ENCODE results near the gene AOPEP. TPM values are rescaled to one million over a fixed set of nuclear protein-coding genes. Genes with fewer than 3 reads are reported as not detected.
A peak's percentile ranks its signal among the peaks of the same experiment; 100 is the strongest.

Gene AOPEP
- total RNA-seq, 1 experiment from 2014 or later = 15.0 TPM

GRCh38 chr9:95047452-95048224 lies 321.1 kb downstream of the AOPEP start:
- no peak overlapping the region for H3K23ac ChIP-seq (ENCODE audit: insufficient read length, low read depth, low read length)
- no peak overlapping the region for H2BK5ac ChIP-seq (ENCODE audit: insufficient read length, low read length)
- H3K56ac ChIP-seq (ENCODE audit: insufficient read length, low read depth, low read length) = no peak overlapping the region
- H3K27me3 Mint-ChIP-seq (ENCODE audit: low read depth) = peaks cover 40% of the 10 kb centered on the region
- no peak overlapping the region for H3K4ac ChIP-seq (ENCODE audit: low read depth, low read length)
- no CpG with 5 or more reads among the region's 3 CpGs for WGBS (ENCODE audit: extremely low coverage, insufficient read length, low lambda C conversion rate)
- TF ChIP-seq CTCF (conservative IDR thresholded peaks at IDR 0.05) = no peak
- H4K20me1 ChIP-seq (ENCODE audit: control insufficient read depth, insufficient read depth, insufficient read length) = no peaks in the 10 kb centered on the region
- H3K9me3 ChIP-seq (ENCODE audit: control insufficient read depth, low read depth, low read length) = no peaks in the 10 kb centered on the region
- H3K23me2 ChIP-seq (ENCODE audit: insufficient read length, low read depth, low read length, poor library complexity, severe bottlenecking) = peaks cover 5% of the 10 kb centered on the region
- no peak overlapping the region for H2AK5ac ChIP-seq (ENCODE audit: insufficient read length, low read length)
- no peak overlapping the region for H2AFZ ChIP-seq (ENCODE audit: low read length)
- H4K8ac ChIP-seq (replicated peaks; ENCODE audit: insufficient read length, low read depth, low read length) = no peak overlapping the region
- H3K27me3 ChIP-seq (ENCODE audit: insufficient read depth, low read length) = no peaks in the 10 kb centered on the region
- no peak overlapping the region for H2BK15ac ChIP-seq (ENCODE audit: low read depth, low read length)
- H3T11ph ChIP-seq (ENCODE audit: low read length) = no peak overlapping the region
- H3K4me1 ChIP-seq (ENCODE audit: insufficient read depth, low read length) = peaks cover 2% of the 10 kb centered on the region; the same call in 1 of the 2 replicates
- no peak overlapping the region for H2BK12ac ChIP-seq (ENCODE audit: insufficient read length, low read depth, low read length)
- peaks cover 33 to 41% of the 10 kb centered on the region in 2 experiments for H3K4me1 Mint-ChIP-seq
- H3K79me2 ChIP-seq (ENCODE audit: insufficient read depth, low read length) = no peaks in the 10 kb centered on the region
- H3K27ac Mint-ChIP-seq = no peak overlapping the region
- no peaks in the 10 kb centered on the region for H3K36me3 Mint-ChIP-seq (ENCODE audit: insufficient read depth in 1 of 3, low read depth in 3 of 3)
- DNase-seq = no peak
- H3K9me3 Mint-ChIP-seq = no peaks in the 10 kb centered on the region
- H2BK20ac ChIP-seq (ENCODE audit: low read depth, low read length, poor library complexity, severe bottlenecking) = no peak overlapping the region
- H3K4me2 ChIP-seq (ENCODE audit: insufficient read depth, insufficient read length, low read length) = peak overlapping the region; percentile 93
- 0 out of 5 replicates have a peak overlapping the region, but pooled peaks of 1 of the 2 experiments have one; percentile 71 for H3K4me3 Mint-ChIP-seq
- H3K18ac ChIP-seq (ENCODE audit: insufficient read length, low read depth, low read length) = no peak overlapping the region
- H4K5ac ChIP-seq (ENCODE audit: insufficient read length, low read depth, low read length) = no peak overlapping the region
- no peak overlapping the region for H2BK120ac ChIP-seq (ENCODE audit: low read depth, low read length, poor library complexity, severe bottlenecking)
- no peak overlapping the region for H3K9ac ChIP-seq (ENCODE audit: extremely low read depth, insufficient read length, low read length)
- no peak overlapping the region for H4K91ac ChIP-seq (ENCODE audit: insufficient read length, low read depth, low read length)
- H3K14ac ChIP-seq (ENCODE audit: insufficient read depth, low read length) = no peak overlapping the region
- no peaks in the 10 kb centered on the region for H3K79me1 ChIP-seq (ENCODE audit: insufficient read depth, low read depth, low read length, poor library complexity, severe bottlenecking)
- no peak overlapping the region for H3K27ac ChIP-seq (ENCODE audit: insufficient read length, low read depth, low read length)
